Chondrocyte (in vitro differentiated cells): ENCODE measurements around the gene NOD1. TPM values are rescaled to one million over a fixed set of nuclear protein-coding genes. Genes with fewer than 3 reads are reported as not detected.
"Not testable (repeated sequence)": the region's sequence is repeated elsewhere in the genome, so short reads cannot be mapped to it uniquely, and the experiment has no call there.

Experiments used
- DNase-seq: peaks from one replicate; pipeline ENCODE4 v3.0.0; 2021; ENCODE audit warnings: mixed read lengths, low spot score
- H3K27ac Mint-ChIP-seq: one replicate; pipeline ENCODE4 v1.8.0; 2021; ENCODE audit warnings: mild to moderate bottlenecking, moderate library complexity, mixed read lengths; ENCODE audit not compliant: unreplicated experiment
- H3K27me3 Mint-ChIP-seq: 2 replicates; pipeline ENCODE4 v1.8.0; 2021; ENCODE audit warnings: low read depth, mixed read lengths
- H3K36me3 Mint-ChIP-seq: 2 replicates; pipeline ENCODE4 v1.8.0; 2021; ENCODE audit warnings: low read depth, mixed read lengths
- H3K4me1 Mint-ChIP-seq: 2 replicates; pipeline ENCODE4 v1.8.0; 2021; ENCODE audit warnings: low read depth, mild to moderate bottlenecking, mixed read lengths
- H3K4me3 Mint-ChIP-seq: one replicate; pipeline ENCODE4 v1.8.0; 2021; ENCODE audit warnings: mild to moderate bottlenecking, moderate library complexity, mixed read lengths; ENCODE audit not compliant: unreplicated experiment
- H3K9me3 Mint-ChIP-seq: 2 replicates; pipeline ENCODE4 v1.8.0; 2021; ENCODE audit warnings: low read depth, mixed read lengths
- CTCF ChIP-seq: fragments of 200-600 bp; sonication (generic); IDR thresholded peaks from 2 replicates; pipeline ENCODE4 v1.5.0; 2021; ENCODE audit warnings: antibody characterized with exemption, mild to moderate bottlenecking, moderate library complexity
- total RNA-seq: library from RNA; stranded (reverse); gene quantifications from 3 replicates; pipeline ENCODE4 v1.2.1, GENCODE V29; 2021

NOD1 gene
- total RNA-seq, 1 donor from 2014 or later = 6.6 TPM

GRCh38 chr7:30510124-30511075 is 31.8 kb upstream of the NOD1 start:
- no peaks in the 10 kb centered on the region for H3K9me3 Mint-ChIP-seq
- peaks cover 6% of the 10 kb centered on the region for H3K4me1 Mint-ChIP-seq
- no peaks in the 10 kb centered on the region for H3K27me3 Mint-ChIP-seq
- DNase-seq = no peak
- H3K4me3 Mint-ChIP-seq = no peak overlapping the region
- peak; percentile 92 for TF ChIP-seq CTCF
- no peaks in the 10 kb centered on the region for H3K36me3 Mint-ChIP-seq
- H3K27ac Mint-ChIP-seq = no peak overlapping the region

GRCh38 chr7:30509171-30509857 is 30.7 kb upstream of the NOD1 start:
- not testable (repeated sequence) for H3K4me1 Mint-ChIP-seq, H3K27me3 Mint-ChIP-seq, H3K27ac Mint-ChIP-seq, H3K9me3 Mint-ChIP-seq, H3K36me3 Mint-ChIP-seq, H3K4me3 Mint-ChIP-seq, DNase-seq

GRCh38 chr7:30507346-30507900 is 28.8 kb upstream of the NOD1 start:
- not testable (repeated sequence) for H3K9me3 Mint-ChIP-seq, DNase-seq, H3K4me3 Mint-ChIP-seq, H3K27ac Mint-ChIP-seq, H3K36me3 Mint-ChIP-seq, H3K27me3 Mint-ChIP-seq
- peaks cover 26% of the 10 kb centered on the region for H3K4me1 Mint-ChIP-seq

GRCh38 chr7:30505174-30505697 is 26.7 kb upstream of the NOD1 start:
- H3K36me3 Mint-ChIP-seq = no peaks in the 10 kb centered on the region
- no peak for DNase-seq

GRCh38 chr7:30504301-30505173 is 26.0 kb upstream of the NOD1 start, which contains the start of gene GGCT:
Gene GGCT, minus strand, starts transcription at chr7:30504829. Its CDS starts 120 bp downstream, at chr7:30504709.
- H3K9me3 Mint-ChIP-seq = no peaks in the 10 kb centered on the region
- H3K27me3 Mint-ChIP-seq = no peaks in the 10 kb centered on the region
- H3K4me3 Mint-ChIP-seq = peak within 1 kb of the TSS; percentile 79
- peak; percentile 99 for DNase-seq
- H3K27ac Mint-ChIP-seq = peak within 1 kb of the TSS; percentile 88
- TF ChIP-seq CTCF = no peak
- H3K4me1 Mint-ChIP-seq = peaks cover 29% of the 10 kb centered on the region
- no peaks in the 10 kb centered on the region for H3K36me3 Mint-ChIP-seq

More at GRCh38 chr7:30505174-30505697, 26.7 kb upstream of the NOD1 start:
- no peak for TF ChIP-seq CTCF
- Mint-ChIP-seq H3K27me3 (no peaks in the 10 kb centered on the region), H3K4me3 (peak overlapping the region; percentile 79), H3K4me1 (peaks cover 29% of the 10 kb centered on the region), H3K9me3 (no peaks in the 10 kb centered on the region), H3K27ac (peak overlapping the region; percentile 88)
